Right atrium auricular region (tissue), 2 donors: Measurements from ENCODE around the gene MCC. TPM values are rescaled to one million over a fixed set of nuclear protein-coding genes. Genes with fewer than 3 reads are reported as not detected.

Experiments
- DNase-seq: peaks from one replicate; pipeline ENCODE4 v3.0.0-alpha.2; 2019; ENCODE audit warnings: low spot score
- H3K27ac ChIP-seq, 2 donors: fragments of 200-600 bp; sonication (generic); 1 replicate in 1 of 2; 2 replicates in 1 of 2; pipeline ENCODE4 v1.5.1; 2016 to 2019
- H3K27me3 ChIP-seq, 2 donors: fragments of 200-600 bp; sonication (generic); one replicate each; pipeline versions ENCODE4 v1.5.1 to v1.6.0; 2017 to 2019
- H3K36me3 ChIP-seq: fragments of 200-600 bp; sonication (generic); one replicate; pipeline ENCODE4 v1.5.1; 2016
- H3K4me1 ChIP-seq, 2 donors: fragments of 200-600 bp; sonication (generic); one replicate each; pipeline versions ENCODE4 v1.5.1 to v1.6.0; 2017 to 2019
- H3K4me3 ChIP-seq, 2 donors: fragments of 200-600 bp; sonication (generic); 1 replicate in 1 of 2; 2 replicates in 1 of 2; pipeline ENCODE4 v1.5.1; 2017 to 2019; ENCODE audit warnings: mild to moderate bottlenecking in 1 of 2, moderate library complexity in 1 of 2
- H3K9me3 ChIP-seq, 2 donors: fragments of 200-600 bp; sonication (generic); one replicate each; pipeline ENCODE4 v1.5.1; 2019
- total RNA-seq, 2 donors: library from RNA; depleted of rRNA; stranded (reverse); fragments of >200 nt; gene quantifications; one replicate each; pipeline ENCODE4 v1.1.0, GENCODE V29; 2016
- TF ChIP-seq, protein P1 (sequence below), 2 donors: fragments of 200-600 bp; sonication (generic); IDR thresholded peaks; one replicate each; pipeline ENCODE4 v1.5.1; 2019; ENCODE audit warnings: antibody characterized with exemption in 2 of 2

Gene MCC
- total RNA-seq, 2 donors from 2014 or later, result 28.8 to 31.7 TPM

DNA sequence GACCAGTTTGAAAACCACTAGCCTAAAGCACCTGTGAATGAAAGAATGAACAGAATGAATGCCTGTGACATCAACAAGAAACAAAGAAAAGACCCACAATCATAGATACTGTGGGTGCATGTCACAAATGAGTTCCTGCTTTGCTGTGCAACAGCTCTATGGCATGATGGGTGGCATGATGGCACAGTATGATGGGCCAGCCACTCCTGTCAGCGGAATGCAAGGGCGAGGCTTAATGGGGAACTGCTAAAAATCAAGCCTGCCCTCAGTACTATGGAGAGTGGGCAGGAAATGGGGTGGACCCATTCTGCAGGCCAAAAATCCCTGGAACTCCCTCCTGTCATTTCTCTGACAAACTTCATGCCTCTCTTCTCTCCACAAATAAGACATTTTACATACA lies 422.6 kb downstream of the MCC start:
- peaks cover 31% of the 10 kb centered on the region for H3K36me3 ChIP-seq
- TF ChIP-seq, protein P1, sequence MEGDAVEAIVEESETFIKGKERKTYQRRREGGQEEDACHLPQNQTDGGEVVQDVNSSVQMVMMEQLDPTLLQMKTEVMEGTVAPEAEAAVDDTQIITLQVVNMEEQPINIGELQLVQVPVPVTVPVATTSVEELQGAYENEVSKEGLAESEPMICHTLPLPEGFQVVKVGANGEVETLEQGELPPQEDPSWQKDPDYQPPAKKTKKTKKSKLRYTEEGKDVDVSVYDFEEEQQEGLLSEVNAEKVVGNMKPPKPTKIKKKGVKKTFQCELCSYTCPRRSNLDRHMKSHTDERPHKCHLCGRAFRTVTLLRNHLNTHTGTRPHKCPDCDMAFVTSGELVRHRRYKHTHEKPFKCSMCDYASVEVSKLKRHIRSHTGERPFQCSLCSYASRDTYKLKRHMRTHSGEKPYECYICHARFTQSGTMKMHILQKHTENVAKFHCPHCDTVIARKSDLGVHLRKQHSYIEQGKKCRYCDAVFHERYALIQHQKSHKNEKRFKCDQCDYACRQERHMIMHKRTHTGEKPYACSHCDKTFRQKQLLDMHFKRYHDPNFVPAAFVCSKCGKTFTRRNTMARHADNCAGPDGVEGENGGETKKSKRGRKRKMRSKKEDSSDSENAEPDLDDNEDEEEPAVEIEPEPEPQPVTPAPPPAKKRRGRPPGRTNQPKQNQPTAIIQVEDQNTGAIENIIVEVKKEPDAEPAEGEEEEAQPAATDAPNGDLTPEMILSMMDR (IDR thresholded peaks at IDR 0.05), result no peak
- no peak for DNase-seq
- H3K4me3 ChIP-seq, result no peak overlapping the region
- H3K4me1 ChIP-seq, result no peaks in the 10 kb centered on the region
- no peaks in the 10 kb centered on the region for H3K27me3 ChIP-seq
- H3K27ac ChIP-seq, result no peak overlapping the region
- no peaks in the 10 kb centered on the region for H3K9me3 ChIP-seq

DNA sequence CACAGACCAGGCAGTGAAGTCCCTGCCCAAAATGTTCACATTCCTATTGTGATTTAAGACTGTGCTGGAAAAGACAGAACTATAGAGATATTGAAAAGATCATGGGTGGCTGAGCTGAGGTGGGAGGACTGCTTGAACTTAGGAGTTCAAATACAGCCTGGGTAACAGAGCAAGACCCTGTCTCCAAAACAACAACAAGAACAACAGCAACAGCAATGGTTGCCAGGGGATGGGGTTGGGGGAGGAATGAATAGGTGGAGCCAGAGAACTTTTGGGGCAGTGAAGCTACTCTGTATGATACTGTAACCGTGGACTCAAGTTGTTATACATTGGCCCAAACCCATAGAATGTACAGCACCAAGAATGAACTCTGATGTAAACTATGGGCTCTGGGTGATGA lies 423.4 kb downstream of the MCC start:
- Histone ChIP-seq H3K9me3 (no peaks in the 10 kb centered on the region), H3K27ac (no peak overlapping the region), H3K36me3 (peaks cover 31% of the 10 kb centered on the region), H3K4me1 (peaks cover 0 to under 1% of the 10 kb centered on the region in 2 donors), H3K27me3 (no peaks in the 10 kb centered on the region), H3K4me3 (no peak overlapping the region)
- no peak for DNase-seq
- TF ChIP-seq, protein P1 (IDR thresholded peaks at IDR 0.05), result no peak

DNA sequence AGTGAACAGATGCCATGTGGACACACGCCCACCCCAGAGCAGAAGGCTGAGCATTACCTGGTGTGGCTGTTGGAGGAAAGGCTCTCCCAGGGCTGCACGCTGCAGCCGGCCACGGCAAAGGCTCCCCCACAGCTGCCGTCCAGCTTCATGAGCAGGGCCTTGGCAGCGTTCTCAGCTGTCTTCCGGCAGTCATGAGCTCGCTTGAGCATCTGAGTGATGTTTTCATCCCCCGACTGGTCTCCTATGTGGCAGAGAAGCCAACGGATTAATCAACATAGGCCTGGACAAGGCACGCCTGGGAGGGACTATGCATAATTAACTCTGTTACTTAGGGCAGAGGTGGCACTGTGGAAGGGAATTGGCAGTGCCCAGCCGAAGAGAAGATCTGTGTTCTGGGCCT lies 424.3 kb downstream of the MCC start:
- Histone ChIP-seq H3K4me3 (no peak overlapping the region), H3K9me3 (no peaks in the 10 kb centered on the region), H3K36me3 (peaks cover 31% of the 10 kb centered on the region), H3K4me1 (peaks cover 0 to 8% of the 10 kb centered on the region in 2 donors), H3K27ac (no peak overlapping the region), H3K27me3 (no peaks in the 10 kb centered on the region)
- no peak for DNase-seq
- TF ChIP-seq, protein P1 (IDR thresholded peaks at IDR 0.05), result no peak

DNA sequence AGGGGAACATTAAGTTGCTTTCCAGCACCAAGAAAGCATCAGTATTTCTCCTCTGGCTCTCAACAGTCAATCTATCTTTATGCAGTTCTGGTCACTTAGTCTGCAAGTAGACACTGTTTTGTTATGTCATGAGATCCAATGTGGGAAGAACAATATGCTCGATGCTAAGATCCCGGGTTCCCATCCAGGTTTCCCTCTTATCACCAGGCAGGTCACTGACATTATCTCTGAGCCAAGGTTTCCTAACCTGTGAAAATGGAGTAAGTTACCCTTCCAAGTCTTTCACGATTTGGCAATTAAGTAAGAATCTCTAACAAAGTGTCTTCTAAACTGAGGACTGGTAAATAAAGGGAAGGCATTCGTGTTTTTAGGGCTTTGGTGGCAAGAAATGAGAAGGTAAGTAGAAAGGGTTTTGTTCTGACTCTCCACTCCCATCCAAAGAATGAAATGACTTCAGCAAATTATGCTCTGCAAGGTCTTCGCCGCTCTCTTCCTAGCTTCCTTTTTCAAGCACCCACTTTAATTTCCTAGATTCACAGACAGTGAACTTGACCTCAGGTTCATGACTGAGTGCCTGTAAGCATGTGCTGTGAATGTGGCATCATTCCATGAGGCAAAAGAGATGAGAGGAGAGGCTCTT lies 425.3 kb downstream of the MCC start:
- H3K27ac ChIP-seq, result no peak overlapping the region
- no peak for DNase-seq
- H3K27me3 ChIP-seq, result no peaks in the 10 kb centered on the region
- no peaks in the 10 kb centered on the region for H3K9me3 ChIP-seq
- TF ChIP-seq, protein P1 (IDR thresholded peaks at IDR 0.05), result no peak
- H3K4me1 ChIP-seq, result peaks cover 0 to 12% of the 10 kb centered on the region in 2 donors
- no peak overlapping the region for H3K4me3 ChIP-seq
- H3K36me3 ChIP-seq, result peaks cover 25% of the 10 kb centered on the region

DNA sequence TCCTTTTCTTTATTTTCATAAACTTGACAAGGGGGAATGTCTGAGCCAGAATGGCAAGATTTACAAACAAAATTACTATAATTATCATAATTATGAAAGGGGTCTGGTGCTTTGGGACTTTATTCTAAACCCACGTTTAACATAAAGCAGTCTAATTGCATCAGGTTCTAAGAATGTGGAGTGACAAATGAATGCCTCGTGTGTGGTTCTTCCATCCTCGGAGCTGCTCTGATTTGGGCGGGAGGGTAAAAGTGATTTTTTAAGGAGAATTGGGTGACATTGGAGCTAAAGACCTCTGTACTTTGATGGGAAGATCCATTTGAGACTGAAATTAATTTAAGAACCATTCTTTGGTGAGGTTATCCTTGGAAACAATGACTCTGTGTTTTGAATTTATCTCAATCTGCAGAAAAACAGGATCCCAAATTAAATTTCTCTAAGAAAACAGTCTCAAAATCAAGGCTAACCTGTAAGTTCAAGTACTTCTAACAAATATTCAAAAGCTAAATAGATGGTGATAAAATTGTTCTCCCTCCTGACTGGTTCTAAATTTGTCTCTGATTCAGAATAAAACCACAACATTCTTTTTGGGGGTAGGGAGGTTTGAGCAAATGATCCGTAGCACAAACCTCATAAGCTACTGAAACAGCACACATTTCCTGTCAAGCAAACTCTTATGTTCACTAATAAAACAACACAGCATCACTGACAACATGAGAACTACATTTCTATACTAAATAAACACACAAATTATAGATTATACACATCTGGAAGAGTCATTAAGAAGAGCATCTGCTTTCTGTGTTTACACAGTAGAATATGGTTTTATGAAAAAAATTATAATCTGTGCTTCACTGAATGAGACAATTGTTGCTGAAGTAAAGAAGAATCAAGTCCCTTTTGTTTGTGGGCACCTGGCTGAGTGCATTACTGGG lies 426.1 kb downstream of the MCC start:
- TF ChIP-seq, protein P1 (IDR thresholded peaks at IDR 0.05), result no peak
- DNase-seq, result no peak
- Histone ChIP-seq H3K9me3 (no peaks in the 10 kb centered on the region), H3K4me3 (no peak overlapping the region), H3K36me3 (peaks cover 18% of the 10 kb centered on the region), H3K27me3 (no peaks in the 10 kb centered on the region), H3K4me1 (peaks cover 0 to 12% of the 10 kb centered on the region in 2 donors), H3K27ac (no peak overlapping the region)
